Aorta (tissue), 5 donors: ENCODE data around the gene WDR11. TPM values are rescaled to one million over a fixed set of nuclear protein-coding genes. Genes with fewer than 3 reads are reported as not detected.

Experiments used
- ATAC-seq: fragments of 200-7000 bp; cut with Tn5 transposase; one replicate; pipeline ENCODE4 v1.9.1; 2022; ENCODE audit warnings: moderate library complexity; ENCODE audit not compliant: low FRiP score
- DNase-seq, 2 donors: peaks; one replicate each; pipeline ENCODE4 v3.0.0-alpha.2; 2020
- H3K27ac ChIP-seq, 2 donors: one replicate each; pipeline ENCODE4 v1.5.1; 2013; ENCODE audit warnings: low read length in 2 of 2, mild to moderate bottlenecking in 2 of 2, moderate library complexity in 2 of 2, control low read depth in 1 of 2, inconsistent platforms in 1 of 2, low read depth in 1 of 2
- H3K27me3 ChIP-seq, 2 donors: one replicate each; pipeline ENCODE4 v1.6.1; 2013; ENCODE audit warnings: control low read depth in 1 of 2, low read length in 1 of 2, mild to moderate bottlenecking in 1 of 2, moderate library complexity in 1 of 2; ENCODE audit not compliant: insufficient read depth in 2 of 2, control insufficient read depth in 1 of 2
- H3K36me3 ChIP-seq, 2 donors: one replicate each; pipeline ENCODE4 v1.6.1; 2013; ENCODE audit warnings: control low read depth in 1 of 2, low read length in 1 of 2, mild to moderate bottlenecking in 1 of 2; ENCODE audit not compliant: insufficient read depth in 2 of 2, control insufficient read depth in 1 of 2
- H3K4me1 ChIP-seq, 2 donors: one replicate each; pipeline ENCODE4 v1.6.1; 2013; ENCODE audit warnings: low read length in 2 of 2, control low read depth in 1 of 2, mild to moderate bottlenecking in 1 of 2, moderate library complexity in 1 of 2; ENCODE audit not compliant: insufficient read depth in 2 of 2, control insufficient read depth in 1 of 2
- H3K4me3 ChIP-seq, 2 donors: one replicate each; pipeline ENCODE4 v1.5.1; 2013; ENCODE audit warnings: low read length in 2 of 2, control low read depth in 1 of 2, mild to moderate bottlenecking in 1 of 2
- H3K9me3 ChIP-seq: one replicate; pipeline ENCODE4 v1.6.1; 2013; ENCODE audit warnings: mild to moderate bottlenecking, low read length; ENCODE audit not compliant: control insufficient read depth
- WGBS, 2 donors: extraction: QIAGEN DNeasy Blood & Tissue Kit; methylation state at CpG; one replicate each; pipeline ENCODE4 v1.1.7; 2013; 5-methylcytosine and 5-hydroxymethylcytosine counted together
- intact Hi-C, 2 donors: fragments of 100-400 bp; cut with DNase I; formaldehyde crosslinking; loops; one replicate each; pipeline versions ENCODE4 v1.14.2 to v1.15.0; 2022
- long read RNA-seq, 2 donors: library from polyadenylated mRNA; unstranded; transcript quantifications; one replicate each; pipeline ENCODE4 v2.0.0, GENCODE V29; 2020 to 2021
- polyA plus RNA-seq, 2 donors: library from polyadenylated mRNA; stranded (reverse); fragments of 200-250 nt; gene quantifications; one replicate each; pipeline ENCODE4 v1.2.3, GENCODE V29; 2013
- total RNA-seq, 2 donors: library from RNA; stranded (reverse); fragmentation: NEBNext Ultra II Directional; extraction: Animal tissue kit (Norgen Biotek cat#: 25700); gene quantifications; one replicate each; pipeline ENCODE4 v1.2.1, GENCODE V29; 2021
- donor health status: healthy with polysubstance abuse.
- donor health status: Bipolar disorder and iron deficiency.
- donor health status: DM: no; HTN: no; CAD: no.
- donor health status: DM: no; HTN: no; CAD: no.
- donor health status: DM: yes; HTN: yes; CAD: no.

WDR11 gene, protein sequence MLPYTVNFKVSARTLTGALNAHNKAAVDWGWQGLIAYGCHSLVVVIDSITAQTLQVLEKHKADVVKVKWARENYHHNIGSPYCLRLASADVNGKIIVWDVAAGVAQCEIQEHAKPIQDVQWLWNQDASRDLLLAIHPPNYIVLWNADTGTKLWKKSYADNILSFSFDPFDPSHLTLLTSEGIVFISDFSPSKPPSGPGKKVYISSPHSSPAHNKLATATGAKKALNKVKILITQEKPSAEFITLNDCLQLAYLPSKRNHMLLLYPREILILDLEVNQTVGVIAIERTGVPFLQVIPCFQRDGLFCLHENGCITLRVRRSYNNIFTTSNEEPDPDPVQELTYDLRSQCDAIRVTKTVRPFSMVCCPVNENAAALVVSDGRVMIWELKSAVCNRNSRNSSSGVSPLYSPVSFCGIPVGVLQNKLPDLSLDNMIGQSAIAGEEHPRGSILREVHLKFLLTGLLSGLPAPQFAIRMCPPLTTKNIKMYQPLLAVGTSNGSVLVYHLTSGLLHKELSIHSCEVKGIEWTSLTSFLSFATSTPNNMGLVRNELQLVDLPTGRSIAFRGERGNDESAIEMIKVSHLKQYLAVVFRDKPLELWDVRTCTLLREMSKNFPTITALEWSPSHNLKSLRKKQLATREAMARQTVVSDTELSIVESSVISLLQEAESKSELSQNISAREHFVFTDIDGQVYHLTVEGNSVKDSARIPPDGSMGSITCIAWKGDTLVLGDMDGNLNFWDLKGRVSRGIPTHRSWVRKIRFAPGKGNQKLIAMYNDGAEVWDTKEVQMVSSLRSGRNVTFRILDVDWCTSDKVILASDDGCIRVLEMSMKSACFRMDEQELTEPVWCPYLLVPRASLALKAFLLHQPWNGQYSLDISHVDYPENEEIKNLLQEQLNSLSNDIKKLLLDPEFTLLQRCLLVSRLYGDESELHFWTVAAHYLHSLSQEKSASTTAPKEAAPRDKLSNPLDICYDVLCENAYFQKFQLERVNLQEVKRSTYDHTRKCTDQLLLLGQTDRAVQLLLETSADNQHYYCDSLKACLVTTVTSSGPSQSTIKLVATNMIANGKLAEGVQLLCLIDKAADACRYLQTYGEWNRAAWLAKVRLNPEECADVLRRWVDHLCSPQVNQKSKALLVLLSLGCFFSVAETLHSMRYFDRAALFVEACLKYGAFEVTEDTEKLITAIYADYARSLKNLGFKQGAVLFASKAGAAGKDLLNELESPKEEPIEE
- 10 to 100 TPM; 51.0 to 72.4 TPM for total RNA-seq
- polyA plus RNA-seq = 10 to 100 TPM; 15.4 to 29.9 TPM
- long read RNA-seq, donor 1, partial matches to known transcripts = 6 of 9 reads
- long read RNA-seq, donor 1, other reads (novel, unspliced or antisense) = 3 of 9 reads
- long read RNA-seq, donor 2, full-length matches to known transcripts = 8 of 26 reads
- long read RNA-seq, donor 2, partial matches to known transcripts = 11 of 26 reads
- long read RNA-seq, donor 2, other reads (novel, unspliced or antisense) = 7 of 26 reads

DNA sequence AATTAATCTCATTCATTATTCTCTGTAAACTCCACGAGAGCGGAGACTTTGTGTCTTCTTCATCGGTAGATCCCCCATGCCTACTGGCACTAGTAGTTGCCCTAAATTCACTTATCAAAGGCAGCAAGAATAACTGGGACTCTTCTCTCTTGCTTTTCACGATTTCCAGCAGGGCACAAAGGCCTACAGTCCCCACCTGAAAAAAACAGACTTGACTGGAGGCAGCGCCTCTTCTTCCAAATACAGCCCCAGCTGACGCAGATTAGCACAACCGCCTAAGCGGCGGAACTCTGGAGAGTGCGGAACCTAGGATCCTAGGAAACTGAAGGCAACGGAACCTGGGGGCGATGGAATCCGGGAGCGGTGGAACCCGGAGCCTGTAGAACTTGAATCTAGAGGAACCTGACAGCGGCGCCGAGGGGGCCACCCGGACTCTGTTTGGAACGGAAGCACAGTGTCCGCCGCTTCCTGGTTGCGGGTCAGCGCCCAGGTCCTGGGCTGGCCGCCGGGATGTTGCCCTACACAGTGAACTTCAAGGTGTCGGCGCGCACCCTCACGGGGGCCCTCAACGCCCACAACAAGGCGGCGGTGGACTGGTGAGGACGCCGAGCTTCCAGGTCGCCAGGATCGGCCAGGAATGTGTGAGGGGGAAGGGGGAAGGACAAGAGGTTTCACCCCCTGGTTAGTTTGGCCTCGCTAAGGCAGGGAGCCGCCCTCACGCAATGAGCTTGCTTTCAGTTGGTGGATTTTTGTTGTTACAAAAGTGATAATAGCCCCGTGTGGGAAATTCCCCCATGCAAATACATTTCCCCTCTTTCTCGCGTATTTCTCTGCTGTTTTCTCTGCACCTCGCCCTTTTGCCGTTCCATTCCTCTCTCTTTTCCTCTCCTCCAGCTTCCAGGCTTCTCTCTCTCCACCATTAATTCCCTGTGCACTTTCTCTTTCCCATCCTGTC is at the start of gene WDR11:
Gene WDR11 (plus strand): TSS at position 452 of the 955 bp plus-strand sequence. CDS start 59 bp downstream, at position 511.
- peak within 1 kb of the TSS in 1 of 2 donors; percentile 38 for H3K27ac ChIP-seq
- H3K36me3 ChIP-seq = no peaks in the 10 kb centered on the region
- ATAC-seq = peak; percentile 99
- WGBS, 2 donors = 3 to 5% methylated on average over 45 of the region's 45 CpGs
- H3K4me1 ChIP-seq = peaks cover 0 to 2% of the 10 kb centered on the region in 2 donors
- intact Hi-C loops = no loop called here
- DNase-seq = peak; percentile 93 to 96
- H3K9me3 ChIP-seq = no peaks in the 10 kb centered on the region
- H3K27me3 ChIP-seq = no peaks in the 10 kb centered on the region
- peak within 1 kb of the TSS; percentile 58 to 91 for H3K4me3 ChIP-seq

DNA sequence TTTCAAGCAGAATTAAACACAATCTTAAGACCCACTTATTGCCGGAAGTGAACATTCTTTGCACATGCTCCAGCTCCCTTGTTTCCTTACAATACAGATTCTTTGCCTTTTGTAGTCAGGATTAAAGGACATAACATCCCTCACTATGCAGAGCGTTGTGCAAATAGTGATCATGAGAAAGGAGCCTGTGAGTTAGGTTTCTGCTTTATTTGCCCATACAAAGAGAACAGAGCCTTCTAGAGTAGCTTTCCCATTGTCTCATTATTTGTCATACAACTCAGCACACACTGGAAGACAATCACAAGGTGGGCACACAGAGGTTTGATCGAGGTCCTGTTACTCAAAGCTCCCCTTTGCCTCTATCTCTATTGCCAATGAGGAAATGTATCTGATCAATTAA is 48.2 kb upstream of the WDR11 start:
- no peaks in the 10 kb centered on the region for H3K27me3 ChIP-seq
- no peak for ATAC-seq
- H3K36me3 ChIP-seq = no peaks in the 10 kb centered on the region
- intact Hi-C loops = no loop called here
- WGBS, 2 donors = 79 to 80% methylated on average over 3 of the region's 3 CpGs
- no peak overlapping the region for H3K4me3 ChIP-seq
- peaks cover 3% of the 10 kb centered on the region for H3K9me3 ChIP-seq
- no peak for DNase-seq
- no peak overlapping the region for H3K27ac ChIP-seq
- H3K4me1 ChIP-seq = no peaks in the 10 kb centered on the region

DNA sequence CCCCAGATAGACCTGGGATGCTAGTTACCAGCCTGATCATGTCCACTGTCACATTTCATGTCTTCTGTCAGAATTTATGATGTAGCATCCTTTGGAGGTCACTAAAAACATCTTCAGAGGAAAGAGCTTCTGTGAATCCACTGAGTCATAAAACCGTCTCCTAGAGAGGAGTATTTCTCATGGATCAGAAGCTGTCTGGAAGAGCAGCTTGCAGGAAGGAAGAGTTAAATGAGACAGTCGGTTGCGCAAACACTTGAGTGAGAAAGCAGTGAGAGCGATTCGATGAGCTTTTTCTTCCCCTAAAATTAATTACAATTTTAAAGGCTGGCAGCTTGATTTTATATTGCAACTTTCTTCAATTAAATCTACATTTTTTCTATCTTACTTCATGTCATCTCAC is 47.2 kb upstream of the WDR11 start:
- 87 to 88% methylated on average over 5 of the region's 5 CpGs for WGBS, 2 donors
- DNase-seq (no peak), ATAC-seq (no peak)
- Histone ChIP-seq H3K4me3 (no peak overlapping the region), H3K36me3 (no peaks in the 10 kb centered on the region), H3K9me3 (peaks cover 2% of the 10 kb centered on the region), H3K27me3 (no peaks in the 10 kb centered on the region), H3K4me1 (no peaks in the 10 kb centered on the region), H3K27ac (no peak overlapping the region)
- intact Hi-C loops = no loop called here

DNA sequence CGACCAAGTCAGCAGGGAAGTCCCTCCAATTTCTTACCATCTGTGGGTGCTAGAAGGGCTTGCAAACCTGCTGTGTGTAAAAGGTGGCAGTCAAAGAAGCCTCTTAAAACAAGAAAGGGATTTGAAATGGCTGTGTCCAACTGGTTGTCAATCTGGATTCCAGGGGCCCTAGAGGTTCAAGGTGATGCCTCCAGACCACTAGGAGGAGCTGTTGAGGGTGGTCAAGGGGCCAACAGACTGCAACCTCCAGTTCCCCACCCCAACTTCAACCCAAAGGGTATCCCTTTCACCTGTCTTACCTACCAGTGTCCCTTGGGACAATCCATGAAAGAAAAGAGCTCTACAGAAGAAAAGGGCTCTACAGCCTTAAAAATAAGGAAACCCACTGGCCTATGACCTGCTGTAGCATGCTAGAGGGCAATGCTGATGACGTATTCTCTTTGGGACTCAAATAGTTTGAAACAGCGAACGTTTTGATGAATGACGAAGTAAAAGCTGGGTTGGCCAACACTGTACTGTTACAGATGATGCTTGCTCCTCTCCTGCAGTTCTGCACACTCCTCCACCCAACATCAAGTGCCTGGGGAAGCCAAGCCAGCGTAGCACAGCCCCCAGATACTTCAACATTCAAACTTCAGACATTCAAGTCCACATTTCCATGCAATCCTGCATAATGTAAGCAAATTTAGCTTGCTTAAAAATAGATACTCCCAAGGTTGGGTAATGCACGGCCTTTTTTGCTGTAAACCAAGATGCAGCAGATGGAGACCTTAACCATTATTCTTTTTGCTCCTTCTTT is 45.9 kb upstream of the WDR11 start:
- DNase-seq = no peak
- H3K4me1 ChIP-seq = no peaks in the 10 kb centered on the region
- no peaks in the 10 kb centered on the region for H3K27me3 ChIP-seq
- H3K36me3 ChIP-seq = no peaks in the 10 kb centered on the region
- H3K9me3 ChIP-seq = peaks cover 2% of the 10 kb centered on the region
- no peak overlapping the region for H3K27ac ChIP-seq
- WGBS, 2 donors = 70 to 75% methylated on average over 7 of the region's 7 CpGs
- intact Hi-C loops = no loop called here
- no peak overlapping the region for H3K4me3 ChIP-seq
- ATAC-seq = no peak

DNA sequence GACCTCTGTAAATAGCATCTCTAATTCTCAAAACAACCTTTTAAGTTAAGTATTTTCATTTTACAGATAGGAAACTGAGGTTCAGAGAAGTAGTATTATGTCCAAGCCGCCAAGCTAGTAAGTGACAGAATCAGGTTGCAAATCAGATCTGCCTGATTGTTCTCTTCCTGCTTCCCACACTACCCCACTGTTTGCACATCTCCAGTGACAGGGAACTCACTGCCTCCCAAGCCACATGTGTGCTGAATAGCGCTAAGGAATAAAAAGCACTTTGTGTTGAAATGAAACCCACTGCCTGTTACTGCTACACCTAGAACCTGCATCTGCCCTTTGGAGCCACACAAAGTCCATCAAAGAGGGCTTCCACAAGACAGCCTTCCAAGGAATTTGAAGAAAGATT is 45.1 kb upstream of the WDR11 start:
- Histone ChIP-seq H3K36me3 (no peaks in the 10 kb centered on the region), H3K9me3 (peaks cover 2% of the 10 kb centered on the region), H3K27ac (no peak overlapping the region), H3K4me3 (no peak overlapping the region), H3K27me3 (no peaks in the 10 kb centered on the region), H3K4me1 (no peaks in the 10 kb centered on the region)
- 89 to 90% methylated on average over 2 of the region's 2 CpGs for WGBS, 2 donors
- DNase-seq = no peak
- no peak for ATAC-seq
- intact Hi-C loops = no loop called here

DNA sequence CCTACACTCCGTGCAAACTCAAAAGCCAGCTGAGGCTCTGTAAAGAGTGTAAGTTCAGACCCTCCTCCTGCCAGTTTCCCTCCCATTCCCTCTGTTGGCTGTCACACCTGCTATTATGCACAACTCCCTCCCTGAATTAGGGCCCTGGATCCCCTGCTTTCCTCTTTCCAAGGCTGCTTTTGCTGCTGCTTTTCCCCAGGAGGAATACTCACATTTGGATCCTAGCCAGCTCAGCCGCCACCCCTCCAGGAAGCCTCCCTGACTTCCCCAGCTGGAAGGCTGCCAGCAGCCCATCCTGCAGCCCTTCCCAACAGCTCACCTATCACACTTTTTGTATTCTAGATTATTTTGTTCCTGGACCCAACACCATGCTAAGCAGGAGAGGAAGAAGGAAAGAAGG is 40.9 kb upstream of the WDR11 start:
- no peak overlapping the region for H3K27ac ChIP-seq
- DNase-seq = no peak

DNA sequence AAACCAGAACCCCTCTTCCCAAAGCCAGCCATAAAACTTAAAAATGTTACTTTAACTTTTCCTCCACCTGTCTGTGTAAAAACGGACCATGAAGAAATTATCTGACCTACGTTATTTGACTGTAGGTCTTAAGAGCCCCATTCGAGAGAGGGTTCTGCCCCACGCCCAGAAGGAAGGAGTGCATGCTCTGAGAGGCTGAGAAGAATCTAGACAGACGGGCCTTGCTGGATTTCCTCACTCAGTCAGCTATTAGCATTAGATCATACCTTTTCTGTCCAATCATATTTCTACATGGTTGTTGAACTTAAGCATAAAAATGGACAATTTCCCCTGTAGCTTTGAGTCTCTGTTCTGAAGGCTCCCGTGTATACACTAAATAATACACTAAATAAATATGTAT is 38.1 kb upstream of the WDR11 start:
- no peak overlapping the region for H3K4me3 ChIP-seq
- ATAC-seq (no peak), DNase-seq (no peak)
- no peaks in the 10 kb centered on the region for H3K9me3 ChIP-seq
- H3K27me3 ChIP-seq = no peaks in the 10 kb centered on the region
- no peaks in the 10 kb centered on the region for H3K36me3 ChIP-seq
- intact Hi-C loops = no loop called here
- 61 to 66% methylated on average over 6 of the region's 6 CpGs for WGBS, 2 donors
- H3K4me1 ChIP-seq = no peaks in the 10 kb centered on the region
- no peak overlapping the region for H3K27ac ChIP-seq

More for the DNA sequence above, 40.9 kb upstream of the WDR11 start:
- no peaks in the 10 kb centered on the region for H3K36me3 ChIP-seq
- intact Hi-C loops = no loop called here
- H3K9me3 ChIP-seq = no peaks in the 10 kb centered on the region
- no peak overlapping the region for H3K4me3 ChIP-seq
- no peaks in the 10 kb centered on the region for H3K27me3 ChIP-seq
- no peaks in the 10 kb centered on the region for H3K4me1 ChIP-seq
- no peak for ATAC-seq
- WGBS, 2 donors = 18 to 20% methylated on average over 2 of the region's 2 CpGs
